KOPT-K1 (cell line): Measurements from ENCODE around the gene RPS29.

Source experiments
- H3K27ac ChIP-seq: fragments of 200-600 bp; sonication (generic); 2 replicates; pipeline ENCODE4 v1.5.1; 2016; ENCODE audit warnings: antibody characterized with exemption, mild to moderate bottlenecking, low read depth, low read length; ENCODE audit not compliant: poor library complexity, severe bottlenecking
- H3K36me3 ChIP-seq: fragments of 200-600 bp; sonication (generic); 2 replicates; pipeline ENCODE4 v1.5.1; 2017; ENCODE audit warnings: antibody characterized with exemption, mild to moderate bottlenecking, low read length, moderate library complexity; ENCODE audit not compliant: insufficient read depth
- H3K9me3 ChIP-seq: fragments of 200-600 bp; sonication (generic); 2 replicates; pipeline ENCODE4 v1.5.1; 2017; ENCODE audit warnings: antibody characterized with exemption, low read length, mild to moderate bottlenecking; ENCODE audit not compliant: insufficient read depth, poor library complexity, severe bottlenecking

Gene RPS29

GRCh38 chr14:49582113-49582977, 3.8 kb downstream of the RPS29 start:
- Histone ChIP-seq H3K27ac (no peak overlapping the region), H3K9me3 (no peaks in the 10 kb centered on the region), H3K36me3 (peaks cover 77% of the 10 kb centered on the region)

- peaks cover 86% of the 10 kb centered on the region for H3K36me3 ChIP-seq
- no peaks in the 10 kb centered on the region for H3K9me3 ChIP-seq
- no peak overlapping the region for H3K27ac ChIP-seq
These were observed 4.7 kb downstream of the RPS29 start for GRCh38 chr14:49581209-49582112.

GRCh38 chr14:49579841-49580240, 6.3 kb downstream of the RPS29 start:
- no peak overlapping the region for H3K27ac ChIP-seq
- no peaks in the 10 kb centered on the region for H3K9me3 ChIP-seq
- H3K36me3 ChIP-seq = peaks cover 94% of the 10 kb centered on the region

- no peak overlapping the region for H3K27ac ChIP-seq
- peaks cover 94% of the 10 kb centered on the region for H3K36me3 ChIP-seq
- no peaks in the 10 kb centered on the region for H3K9me3 ChIP-seq
These were observed 8.0 kb downstream of the RPS29 start for GRCh38 chr14:49578141-49578540.

- H3K36me3 ChIP-seq = peaks cover 79% of the 10 kb centered on the region
- no peak overlapping the region for H3K27ac ChIP-seq
- peaks cover 9% of the 10 kb centered on the region for H3K9me3 ChIP-seq
These were observed 12.1 kb downstream of the RPS29 start for GRCh38 chr14:49574038-49574437.

- H3K27ac ChIP-seq = no peak overlapping the region
- peaks cover 9% of the 10 kb centered on the region for H3K9me3 ChIP-seq
- peaks cover 32% of the 10 kb centered on the region for H3K36me3 ChIP-seq
These were observed 16.9 kb downstream of the RPS29 start for GRCh38 chr14:49569281-49569680.

GRCh38 chr14:49566714-49567113, 19.5 kb downstream of the RPS29 start:
- no peak overlapping the region for H3K27ac ChIP-seq
- H3K36me3 ChIP-seq = peaks cover 8% of the 10 kb centered on the region
- H3K9me3 ChIP-seq = peaks cover 11% of the 10 kb centered on the region

- Histone ChIP-seq H3K27ac (no peak overlapping the region), H3K9me3 (peaks cover 6% of the 10 kb centered on the region), H3K36me3 (no peaks in the 10 kb centered on the region)
These were observed 26.0 kb downstream of the RPS29 start for GRCh38 chr14:49559979-49560768.

- Histone ChIP-seq H3K36me3 (no peaks in the 10 kb centered on the region), H3K9me3 (no peaks in the 10 kb centered on the region), H3K27ac (no peak overlapping the region)
These were observed 32.3 kb downstream of the RPS29 start for GRCh38 chr14:49553892-49554291.

GRCh38 chr14:49553106-49553505, 33.1 kb downstream of the RPS29 start:
- Histone ChIP-seq H3K27ac (no peak overlapping the region), H3K36me3 (no peaks in the 10 kb centered on the region), H3K9me3 (no peaks in the 10 kb centered on the region)

GRCh38 chr14:49551569-49551968, 34.6 kb downstream of the RPS29 start:
- Histone ChIP-seq H3K27ac (no peak overlapping the region), H3K9me3 (no peaks in the 10 kb centered on the region), H3K36me3 (no peaks in the 10 kb centered on the region)

GRCh38 chr14:49550286-49551184, 35.6 kb downstream of the RPS29 start:
- Histone ChIP-seq H3K36me3 (no peaks in the 10 kb centered on the region), H3K9me3 (no peaks in the 10 kb centered on the region), H3K27ac (no peak overlapping the region)

- Histone ChIP-seq H3K9me3 (no peaks in the 10 kb centered on the region), H3K27ac (no peak overlapping the region), H3K36me3 (no peaks in the 10 kb centered on the region)
These were observed 36.3 kb downstream of the RPS29 start for GRCh38 chr14:49549881-49550280.

- Histone ChIP-seq H3K27ac (no peak overlapping the region), H3K9me3 (no peaks in the 10 kb centered on the region), H3K36me3 (no peaks in the 10 kb centered on the region)
These were observed 36.7 kb downstream of the RPS29 start for GRCh38 chr14:49549446-49549845.
